Ureter (tissue), 1 donor: ENCODE data around the gene GP9. TPM values are rescaled to one million over a fixed set of nuclear protein-coding genes. Genes with fewer than 3 reads are reported as not detected.

Experiments used
- DNase-seq: peaks from one replicate; pipeline ENCODE4 v3.0.0-alpha.2; 2020; ENCODE audit warnings: low spot score
- total RNA-seq: library from RNA; stranded (reverse); gene quantifications from one replicate; pipeline ENCODE4 v1.2.4, GENCODE V29; 2023
- donor health status: DM: yes; HTN: yes; CAD: no.

The GP9 gene
- total RNA-seq = not detected

- DNase-seq = no peak
These were observed at the start of gene GP9 for GRCh38 chr3:129060276-129061022. TSS of gene GP9 (plus strand) at chr3:129060779. CDS start at chr3:129061740, 961 bp downstream.

- DNase-seq = no peak
These were observed 47.1 kb upstream of the GP9 start for GRCh38 chr3:129013491-129013891.

- DNase-seq = no peak
These were observed 46.4 kb upstream of the GP9 start for GRCh38 chr3:129014148-129014547.

GRCh38 chr3:129014793-129015345 is 45.7 kb upstream of the GP9 start:
- no peak for DNase-seq

- DNase-seq = no peak
These were observed 45.0 kb upstream of the GP9 start for GRCh38 chr3:129015388-129016105.

GRCh38 chr3:129016356-129016719 is 44.2 kb upstream of the GP9 start:
- no peak for DNase-seq

GRCh38 chr3:129016720-129017483 is 43.7 kb upstream of the GP9 start:
- DNase-seq = no peak

GRCh38 chr3:129017484-129017899 is 43.1 kb upstream of the GP9 start:
- DNase-seq = no peak

GRCh38 chr3:129018271-129018670 is 42.3 kb upstream of the GP9 start:
- DNase-seq = no peak

GRCh38 chr3:129018751-129019150 is 41.8 kb upstream of the GP9 start:
- no peak for DNase-seq

GRCh38 chr3:129019266-129019665 is 41.3 kb upstream of the GP9 start:
- no peak for DNase-seq

GRCh38 chr3:129020691-129021090 is 39.9 kb upstream of the GP9 start:
- no peak for DNase-seq

- DNase-seq = no peak
These were observed 39.4 kb upstream of the GP9 start for GRCh38 chr3:129021140-129021551.

GRCh38 chr3:129022114-129023007 is 38.2 kb upstream of the GP9 start:
- no peak for DNase-seq

- no peak for DNase-seq
These were observed 37.6 kb upstream of the GP9 start for GRCh38 chr3:129023008-129023358.

GRCh38 chr3:129023909-129024308 is 36.7 kb upstream of the GP9 start:
- no peak for DNase-seq

- DNase-seq = no peak
These were observed 35.5 kb upstream of the GP9 start for GRCh38 chr3:129025108-129025507.

- no peak for DNase-seq
These were observed 34.7 kb upstream of the GP9 start for GRCh38 chr3:129025691-129026435.

GRCh38 chr3:129026728-129027543 is 33.6 kb upstream of the GP9 start:
- peak; percentile 91 for DNase-seq

GRCh38 chr3:129027544-129027880 is 33.1 kb upstream of the GP9 start:
- DNase-seq = no peak
